Pulmonary artery endothelial cell (primary cell): ENCODE data around the gene PODN. TPM values are rescaled to one million over a fixed set of nuclear protein-coding genes. Genes with fewer than 3 reads are reported as not detected.

Experiments used
- DNase-seq: peaks from one replicate; pipeline ENCODE4 v3.0.0-alpha.2; 2011; ENCODE audit warnings: low read depth, low spot score
- total RNA-seq: library from RNA; depleted of rRNA; stranded (reverse); fragments of >200 nt; gene quantifications from 2 replicates; pipeline ENCODE4 v1.2.3, GENCODE V29; 2014

Gene PODN
- total RNA-seq, 1 donor from 2014 or later: 0.26 TPM

DNA sequence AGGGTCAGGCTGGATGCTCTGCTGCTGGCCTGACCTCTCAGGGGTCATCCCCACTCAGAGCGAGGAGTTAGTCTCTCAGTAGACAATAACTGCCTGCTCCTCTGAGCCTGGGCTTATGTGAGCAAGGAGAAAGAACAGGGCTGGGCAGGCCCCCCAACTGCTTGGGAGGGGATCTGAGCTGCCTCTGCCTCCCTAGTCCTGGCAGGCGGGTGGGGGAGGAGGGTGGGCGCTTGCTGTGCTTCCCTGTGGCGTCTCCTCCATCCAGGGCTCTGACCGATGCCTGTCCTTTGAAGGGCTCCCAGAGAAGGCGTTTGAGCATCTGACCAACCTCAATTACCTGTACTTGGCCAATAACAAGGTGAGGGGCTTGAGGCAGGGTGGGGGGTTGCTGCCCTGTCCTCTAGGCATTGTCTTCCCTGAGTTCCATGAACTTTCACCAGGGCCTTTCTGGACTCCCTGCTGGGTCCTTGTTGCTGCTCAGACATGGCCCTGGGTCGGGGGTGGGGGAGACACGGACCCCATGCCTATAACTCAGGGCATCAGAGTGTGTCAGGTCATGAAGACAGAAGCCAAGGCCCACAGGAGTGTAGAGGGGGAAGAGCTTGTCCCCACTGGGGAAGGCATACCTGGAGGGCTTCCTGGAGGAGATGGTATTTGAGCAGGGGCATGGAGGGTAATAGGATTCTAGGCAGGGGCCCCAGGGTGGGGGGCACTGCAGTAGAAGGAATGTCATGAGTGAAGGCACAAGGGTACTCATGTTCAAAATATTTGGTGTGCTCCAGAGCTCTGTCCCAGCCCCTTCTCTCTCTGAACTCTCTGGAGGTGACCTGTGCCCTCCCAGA lies 12.5 kb downstream of the PODN start:
- DNase-seq: no peak

DNA sequence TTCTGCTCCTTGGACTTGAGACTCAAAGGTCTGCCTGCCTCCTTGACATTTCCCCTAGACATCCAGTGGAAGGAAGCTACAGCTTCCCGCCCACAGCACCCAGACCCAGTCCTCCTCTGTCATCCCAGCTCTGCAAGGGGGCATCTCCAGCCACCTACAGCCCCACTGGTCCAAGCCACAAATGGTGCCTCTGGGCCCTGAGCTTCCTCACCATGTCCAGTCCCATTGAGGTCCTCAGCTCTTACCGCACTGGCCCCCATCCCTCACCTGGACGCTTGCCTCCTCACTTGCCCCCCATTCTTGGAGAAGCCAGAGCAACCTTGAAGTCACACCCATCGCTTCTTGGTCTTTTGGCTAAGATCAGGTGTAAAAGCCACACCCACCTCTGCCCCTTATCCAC lies 13.2 kb downstream of the PODN start:
- DNase-seq: no peak

DNA sequence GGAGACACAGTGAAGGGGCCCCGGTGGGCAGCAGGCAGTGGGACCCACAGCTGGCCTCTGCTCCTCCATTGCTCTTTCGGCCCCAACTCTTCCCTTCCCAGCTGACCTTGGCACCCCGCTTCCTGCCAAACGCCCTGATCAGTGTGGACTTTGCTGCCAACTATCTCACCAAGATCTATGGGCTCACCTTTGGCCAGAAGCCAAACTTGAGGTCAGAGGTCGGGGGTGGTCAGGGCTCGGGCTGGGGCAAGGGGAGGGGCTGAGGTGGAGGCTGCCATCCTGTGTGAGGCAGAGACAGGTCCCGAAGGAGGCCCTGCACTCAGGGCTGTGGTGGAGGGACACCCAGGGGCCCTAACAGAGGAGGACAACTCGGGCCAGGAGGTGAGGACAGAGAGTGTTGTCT lies 13.7 kb downstream of the PODN start:
- no peak for DNase-seq

- DNase-seq: no peak
Measured at GRCh38 chr1:53076165-53076564, 14.2 kb downstream of the PODN start.

GRCh38 chr1:53076721-53077598 lies 14.9 kb downstream of the PODN start:
- DNase-seq: no peak

- DNase-seq: no peak
Measured at GRCh38 chr1:53077599-53077965, 15.6 kb downstream of the PODN start.

GRCh38 chr1:53078333-53079101 lies 16.5 kb downstream of the PODN start:
- no peak for DNase-seq

- DNase-seq: no peak
Measured at GRCh38 chr1:53079251-53079650, 17.2 kb downstream of the PODN start.

DNA sequence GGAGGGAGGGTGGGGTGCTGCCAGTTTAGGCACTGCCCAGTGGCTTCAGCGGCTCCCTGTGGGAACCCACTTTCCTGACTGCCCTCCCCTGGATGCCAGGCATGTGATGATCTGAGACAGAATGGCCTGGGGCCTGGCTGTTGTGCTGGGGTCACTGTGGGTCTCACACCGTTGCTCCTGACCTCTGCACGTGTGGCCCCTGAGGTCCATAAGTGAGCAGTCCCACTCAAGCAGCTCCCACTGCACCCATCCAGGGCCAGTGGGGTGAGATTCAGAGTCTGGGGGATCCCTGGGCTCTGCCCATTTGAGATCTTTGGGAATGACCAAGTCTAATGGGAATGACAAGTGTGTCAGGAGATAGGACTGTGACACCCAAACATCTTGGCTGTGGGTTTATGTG lies 18.0 kb downstream of the PODN start:
- no peak for DNase-seq

- no peak for DNase-seq
Measured at GRCh38 chr1:53080769-53081168, 18.8 kb downstream of the PODN start.

DNA sequence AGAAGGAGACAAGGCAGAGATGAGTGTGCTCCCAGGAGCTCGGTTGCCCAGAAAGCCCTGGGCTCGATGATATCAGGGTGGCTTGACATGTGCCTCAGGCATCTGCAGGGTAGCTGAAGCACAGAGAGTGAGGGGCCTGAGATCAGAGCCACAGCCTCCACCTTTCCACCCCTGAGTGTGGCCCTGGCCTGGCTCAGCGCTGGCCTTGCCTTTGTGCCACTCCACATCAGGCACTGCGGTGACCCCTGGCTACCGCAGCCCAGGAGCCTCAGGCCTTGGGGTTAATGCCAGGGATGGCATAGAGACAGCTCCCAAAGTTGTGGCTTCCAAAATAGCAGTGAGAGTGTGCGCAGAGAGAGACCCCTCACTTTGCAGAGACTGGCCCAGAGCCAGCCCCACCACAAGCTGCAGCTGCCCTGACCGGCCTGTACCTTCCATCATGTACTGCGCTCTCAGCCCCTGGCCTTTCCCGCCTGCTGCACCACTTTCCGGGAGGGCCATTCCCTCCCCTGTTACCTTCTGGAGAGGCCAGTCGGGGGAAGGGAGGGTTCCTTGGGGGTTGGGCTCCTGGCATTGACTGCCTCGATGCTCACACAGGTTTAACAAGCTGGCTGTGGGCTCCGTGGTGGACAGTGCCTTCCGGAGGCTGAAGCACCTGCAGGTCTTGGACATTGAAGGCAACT lies 19.5 kb downstream of the PODN start:
- no peak for DNase-seq

DNA sequence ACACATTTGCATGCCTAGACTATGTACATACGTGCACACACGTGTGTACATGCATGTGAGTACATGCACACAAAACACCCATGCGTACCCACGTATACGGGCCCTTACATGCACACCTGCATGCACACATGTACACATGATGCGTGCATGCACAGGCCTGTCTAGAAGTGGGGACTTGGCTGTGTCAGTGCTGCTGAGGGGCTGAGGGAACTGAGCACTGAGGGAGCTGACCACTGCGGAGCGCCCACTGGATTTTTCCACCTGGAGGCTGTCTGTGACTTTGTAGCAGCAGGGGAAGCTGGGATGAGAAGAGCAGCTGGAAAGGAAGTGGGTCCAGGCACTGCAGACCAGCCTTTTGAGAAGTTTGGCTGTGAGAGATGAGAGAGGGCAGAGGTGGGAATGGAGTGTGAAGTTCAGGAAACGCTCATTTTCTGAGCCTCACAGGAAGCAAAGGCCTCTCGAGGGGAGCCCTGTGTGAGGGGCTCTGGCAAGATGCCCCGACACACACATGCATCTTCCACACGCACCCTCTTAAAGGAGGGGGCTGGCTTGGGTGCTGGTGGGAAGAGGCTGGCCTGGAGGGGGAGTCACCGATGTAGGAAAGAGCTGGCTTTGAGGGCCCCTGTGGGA lies 20.9 kb downstream of the PODN start:
- no peak for DNase-seq

DNA sequence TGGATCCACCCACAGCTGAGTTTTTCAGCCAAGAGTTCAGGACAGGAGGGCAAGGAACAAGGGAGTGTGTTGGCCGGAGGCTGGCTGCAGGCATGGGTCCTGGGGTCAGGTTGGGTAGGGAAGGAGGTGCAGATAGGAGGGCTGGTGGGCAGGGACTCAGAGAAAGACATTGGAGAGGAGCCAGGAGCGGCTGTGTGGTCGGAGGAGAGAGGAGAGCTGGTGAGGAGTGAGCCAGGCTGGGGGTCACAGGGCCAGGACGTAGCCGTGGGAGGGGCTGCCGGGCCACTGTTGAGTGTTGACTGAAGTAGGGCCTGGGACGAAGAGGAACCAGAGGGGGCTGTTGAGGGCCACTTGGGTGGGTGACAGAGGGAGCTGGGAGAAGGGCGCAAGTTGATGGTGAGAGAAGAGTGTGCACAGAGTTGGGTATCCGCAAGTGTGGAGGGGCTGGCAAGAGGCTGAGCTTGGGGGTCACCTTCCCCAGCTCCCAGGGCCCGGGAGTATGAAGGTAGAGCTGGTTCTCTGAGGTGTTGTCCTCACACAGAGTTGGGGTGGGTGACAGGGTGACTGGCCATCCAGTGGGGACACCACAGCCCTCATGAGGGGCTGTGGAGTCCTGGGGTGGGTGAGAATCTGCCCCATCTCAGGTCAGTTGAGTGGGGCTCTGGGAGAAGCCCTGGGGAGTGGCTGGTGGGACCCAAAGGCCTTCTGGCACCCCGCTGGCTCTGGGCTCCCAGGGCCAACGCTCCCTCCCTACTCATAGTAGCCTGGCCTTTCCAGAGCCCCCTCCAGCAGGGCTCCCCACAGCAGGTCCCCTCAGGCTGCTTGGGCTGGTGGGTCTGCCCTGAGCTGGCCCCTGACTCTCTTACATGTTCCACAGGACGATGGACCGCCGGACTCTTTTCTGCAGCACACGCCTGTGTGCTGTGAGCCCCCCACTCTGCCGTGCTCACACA lies 21.9 kb downstream of the PODN start:
- no peak for DNase-seq

DNA sequence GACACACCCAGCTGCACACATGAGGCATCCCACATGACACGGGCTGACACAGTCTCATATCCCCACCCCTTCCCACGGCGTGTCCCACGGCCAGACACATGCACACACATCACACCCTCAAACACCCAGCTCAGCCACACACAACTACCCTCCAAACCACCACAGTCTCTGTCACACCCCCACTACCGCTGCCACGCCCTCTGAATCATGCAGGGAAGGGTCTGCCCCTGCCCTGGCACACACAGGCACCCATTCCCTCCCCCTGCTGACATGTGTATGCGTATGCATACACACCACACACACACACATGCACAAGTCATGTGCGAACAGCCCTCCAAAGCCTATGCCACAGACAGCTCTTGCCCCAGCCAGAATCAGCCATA lies 22.6 kb downstream of the PODN start:
- no peak for DNase-seq

DNA sequence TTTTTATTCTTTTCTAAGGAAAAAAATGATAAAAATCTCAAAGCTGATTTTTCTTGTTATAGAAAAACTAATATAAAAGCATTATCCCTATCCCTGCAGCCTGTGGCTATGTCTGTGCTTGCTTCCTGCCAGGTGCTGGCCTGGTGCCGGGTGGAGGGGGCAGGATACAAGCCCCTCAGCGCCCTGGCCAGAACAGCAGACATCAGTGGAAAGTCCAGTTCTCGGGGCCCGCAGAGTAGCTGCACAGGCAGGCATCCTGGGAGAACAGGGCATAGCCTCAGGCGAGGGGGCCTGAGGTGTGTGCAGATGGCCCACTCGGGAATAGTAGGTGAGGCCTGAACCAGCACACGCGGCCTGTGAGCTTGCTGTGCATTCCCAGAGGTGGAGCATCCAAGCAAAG lies 23.4 kb downstream of the PODN start:
- no peak for DNase-seq

DNA sequence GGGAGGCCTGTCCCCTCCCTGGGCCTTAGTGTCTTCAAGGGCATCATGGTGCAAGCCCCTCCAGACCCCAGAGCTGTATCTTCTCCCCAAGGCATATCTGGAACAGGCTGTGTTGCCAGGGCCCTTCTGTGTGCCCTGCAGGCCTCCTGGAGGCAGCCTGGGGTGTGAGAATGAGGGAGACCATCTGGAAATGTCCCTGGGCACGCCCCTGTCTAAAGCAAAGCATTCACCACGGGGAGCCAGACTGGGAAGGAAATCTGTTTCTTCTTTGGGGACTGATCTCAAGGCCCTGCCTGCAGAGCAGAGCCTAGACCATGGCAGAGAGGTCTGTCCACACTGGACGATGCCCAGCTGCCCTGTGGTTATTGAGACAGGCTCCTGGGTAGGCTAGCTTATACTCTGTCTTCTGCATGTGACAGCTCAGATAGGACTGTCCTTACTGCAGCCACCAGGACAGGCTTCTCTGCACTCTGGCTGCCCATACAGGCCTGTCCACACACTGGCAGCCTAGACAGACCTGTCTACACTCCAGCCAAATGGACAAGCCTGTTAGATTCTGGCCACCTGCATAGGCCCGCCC lies 24.6 kb downstream of the PODN start:
- DNase-seq: no peak

DNA sequence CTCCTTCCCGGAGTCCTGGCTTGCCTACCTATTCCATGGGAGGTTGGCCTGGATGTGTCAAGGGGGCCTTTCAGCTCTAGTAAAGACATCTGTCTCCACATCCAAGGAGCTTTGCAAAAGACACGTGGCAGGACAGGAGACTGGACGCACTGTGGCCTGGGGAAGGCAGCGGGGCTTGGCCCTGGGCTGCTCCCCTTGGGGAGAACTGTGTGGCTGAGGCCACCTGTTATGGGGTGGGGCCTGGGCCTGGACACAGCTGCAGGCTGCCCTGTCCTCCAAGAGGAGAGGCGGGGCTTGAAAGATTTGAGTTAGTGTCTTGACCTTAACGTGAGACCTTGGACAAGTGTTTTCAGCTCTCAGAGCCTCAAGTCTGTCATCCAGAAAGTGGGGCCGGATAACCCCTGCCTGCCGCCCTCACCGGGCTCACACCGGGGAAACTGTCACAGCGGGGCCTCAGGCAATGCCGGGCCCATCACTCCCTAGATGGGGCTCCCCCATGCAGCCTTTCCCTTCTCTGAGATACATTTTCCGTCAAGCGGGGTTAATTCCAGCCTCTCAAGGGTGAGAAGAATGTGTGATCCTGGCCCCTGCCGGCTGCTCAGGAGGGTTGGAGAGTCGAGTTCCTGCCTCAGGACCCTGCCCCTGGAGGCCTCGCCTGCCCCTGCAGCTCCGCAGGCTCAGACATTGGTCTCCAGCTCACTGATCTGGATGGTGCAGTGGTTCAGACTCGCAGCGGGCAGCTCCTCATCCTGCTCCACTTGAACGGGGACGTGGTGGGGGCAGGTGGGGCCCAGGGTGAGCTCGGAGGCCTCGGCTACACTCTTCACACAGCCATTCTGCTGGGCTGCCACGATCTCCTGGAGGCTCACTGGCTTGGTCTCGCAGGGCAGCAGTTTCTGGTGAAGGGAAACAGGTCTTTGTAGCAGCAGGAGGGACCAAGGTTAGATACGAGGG lies 25.6 kb downstream of the PODN start:
- DNase-seq: no peak

GRCh38 chr1:53088616-53089300 lies 26.7 kb downstream of the PODN start:
- DNase-seq: no peak
